Sigmoid colon (tissue), 4 donors: ENCODE data around the gene ABHD12B.

ENCODE experiments used
- EP300 ChIP-seq, 4 donors: sonication (generic); formaldehyde crosslinking; IDR thresholded peaks; one replicate each; pipeline ENCODE4 v1.6.1; 2017; ENCODE audit warnings: antibody characterized with exemption in 4 of 4
- POLR2A ChIP-seq, 2 donors: fragments of 450-650 bp; IDR thresholded peaks; one replicate each; pipeline ENCODE4 v1.6.1; 2016; ENCODE audit warnings: antibody characterized with exemption in 2 of 2, mild to moderate bottlenecking in 2 of 2, moderate library complexity in 2 of 2
- POLR2AphosphoS5 ChIP-seq, 4 donors: sonication (generic); formaldehyde crosslinking; IDR thresholded peaks; one replicate each; pipeline ENCODE4 v1.6.1; 2017; ENCODE audit warnings: antibody characterized with exemption in 4 of 4
- TF ChIP-seq, protein P1 (sequence below), 4 experiments: fragments of 450-650 bp in 3 of 4; fragments of 200-600 bp in 1 of 4; IDR thresholded peaks; one replicate each; pipeline ENCODE4 v1.5.1; 2016 to 2019; ENCODE audit warnings: antibody characterized with exemption in 4 of 4, mild to moderate bottlenecking in 3 of 4, moderate library complexity in 2 of 4

DNA sequence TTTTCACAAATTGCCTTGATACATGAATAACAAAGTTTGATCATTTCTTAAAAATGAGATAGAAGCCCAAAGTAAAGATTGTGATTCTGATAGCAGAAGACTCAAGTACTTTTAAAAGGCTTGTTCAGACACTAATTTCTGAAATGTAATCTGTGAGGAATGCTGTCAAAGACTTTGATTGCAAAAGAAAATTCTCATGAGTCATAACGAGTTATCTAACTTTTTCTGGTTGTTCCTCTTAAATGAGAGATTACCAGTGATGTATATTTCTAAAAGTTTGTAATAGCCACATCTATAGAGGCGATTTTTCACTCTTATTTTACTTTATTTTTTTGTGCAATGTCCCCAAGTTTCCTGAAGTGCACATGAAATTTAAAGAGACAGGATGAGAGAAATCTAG, 65.5 kb downstream of the ABHD12B start:
- TF ChIP-seq, protein P1, sequence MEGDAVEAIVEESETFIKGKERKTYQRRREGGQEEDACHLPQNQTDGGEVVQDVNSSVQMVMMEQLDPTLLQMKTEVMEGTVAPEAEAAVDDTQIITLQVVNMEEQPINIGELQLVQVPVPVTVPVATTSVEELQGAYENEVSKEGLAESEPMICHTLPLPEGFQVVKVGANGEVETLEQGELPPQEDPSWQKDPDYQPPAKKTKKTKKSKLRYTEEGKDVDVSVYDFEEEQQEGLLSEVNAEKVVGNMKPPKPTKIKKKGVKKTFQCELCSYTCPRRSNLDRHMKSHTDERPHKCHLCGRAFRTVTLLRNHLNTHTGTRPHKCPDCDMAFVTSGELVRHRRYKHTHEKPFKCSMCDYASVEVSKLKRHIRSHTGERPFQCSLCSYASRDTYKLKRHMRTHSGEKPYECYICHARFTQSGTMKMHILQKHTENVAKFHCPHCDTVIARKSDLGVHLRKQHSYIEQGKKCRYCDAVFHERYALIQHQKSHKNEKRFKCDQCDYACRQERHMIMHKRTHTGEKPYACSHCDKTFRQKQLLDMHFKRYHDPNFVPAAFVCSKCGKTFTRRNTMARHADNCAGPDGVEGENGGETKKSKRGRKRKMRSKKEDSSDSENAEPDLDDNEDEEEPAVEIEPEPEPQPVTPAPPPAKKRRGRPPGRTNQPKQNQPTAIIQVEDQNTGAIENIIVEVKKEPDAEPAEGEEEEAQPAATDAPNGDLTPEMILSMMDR (IDR thresholded peaks at IDR 0.05): no peak
- TF ChIP-seq EP300 (IDR thresholded peaks at IDR 0.05) (no peak), POLR2AphosphoS5 (IDR thresholded peaks at IDR 0.05) (no peak), POLR2A (IDR thresholded peaks at IDR 0.05) (no peak)
